B cell (primary cell): ENCODE results near the gene HNRNPA1L2. TPM values are rescaled to one million over a fixed set of nuclear protein-coding genes. Genes with fewer than 3 reads are reported as not detected.

Experiments
- ATAC-seq: fragments of 200-7000 bp; cut with Tn5 transposase; one replicate; pipeline ENCODE4 v1.10.0; 2021; ENCODE audit warnings: low read depth, mild to moderate bottlenecking, moderate number of reproducible peaks, moderate library complexity
- CTCF ChIA-PET: fragments of 350-600 bp; sonication (Branson Sonifier 250); formaldehyde crosslinking; loops from one replicate; lab custom pipeline; 2021; ENCODE audit warnings: antibody characterized with exemption, inconsistent platforms; lab: Charles Lee
- POLR2A ChIA-PET: fragments of 350-600 bp; sonication (Branson Sonifier 250); formaldehyde crosslinking; loops from one replicate; lab custom pipeline; 2021; ENCODE audit warnings: antibody characterized with exemption; lab: Charles Lee
- DNase-seq: peaks from one replicate; pipeline ENCODE4 v3.0.0; 2013
- H2AFZ ChIP-seq: 2 replicates; pipeline ENCODE4 v1.6.1; 2012; ENCODE audit warnings: mild to moderate bottlenecking, low read depth, low read length; ENCODE audit not compliant: insufficient read depth, poor library complexity, severe bottlenecking
- H3K27ac ChIP-seq, 2 donors: 1 replicate in 1 of 2; 2 replicates in 1 of 2; pipeline ENCODE4 v1.5.1; 2012 to 2013; ENCODE audit warnings: low read length in 2 of 2, mild to moderate bottlenecking in 2 of 2, moderate library complexity in 1 of 2
- H3K27me3 ChIP-seq, 4 experiments: fragments of 200-600 bp in 1 of 4; sonication (generic) in 1 of 4; replicated peaks in 1 of 4; 1 replicate in 2 of 4; 2 replicates in 2 of 4; pipeline versions ENCODE4 v1.6.1 to v1.7.0; 2013 to 2016; ENCODE audit warnings: low read length in 3 of 4, mild to moderate bottlenecking in 2 of 4, mixed read lengths in 1 of 4, moderate library complexity in 1 of 4; ENCODE audit not compliant: insufficient read depth in 4 of 4, control insufficient read depth in 3 of 4; ENCODE audit errors: control extremely low read depth in 1 of 4
- H3K36me3 ChIP-seq, 2 experiments: replicated peaks in 1 of 2; 1 replicate in 1 of 2; 2 replicates in 1 of 2; pipeline versions ENCODE4 v1.6.1 to v1.7.1; 2013; ENCODE audit warnings: low read length in 1 of 2; ENCODE audit not compliant: insufficient read depth in 2 of 2, control insufficient read depth in 1 of 2; ENCODE audit errors: control extremely low read depth in 1 of 2, extremely low read depth in 1 of 2
- H3K4me1 ChIP-seq, 2 donors: fragments of 200-600 bp in 1 of 2; sonication (generic) in 1 of 2; 1 replicate in 1 of 2; 2 replicates in 1 of 2; pipeline versions ENCODE4 v1.5.1 to v1.6.1; 2013 to 2017; ENCODE audit warnings: low read length in 2 of 2; ENCODE audit not compliant: control insufficient read depth in 2 of 2, insufficient read depth in 2 of 2
- H3K4me2 ChIP-seq: replicated peaks from 2 replicates; pipeline ENCODE3; 2012; ENCODE audit warnings: mild to moderate bottlenecking, low read depth, low read length; ENCODE audit not compliant: poor library complexity, severe bottlenecking
- H3K4me3 ChIP-seq, 5 experiments: fragments of 200-600 bp in 1 of 5; sonication (generic) in 1 of 5; 1 replicate in 3 of 5; 2 replicates in 2 of 5; pipeline versions ENCODE4 v1.5.1 to v1.7.0; 2011 to 2016; ENCODE audit warnings: low read length in 4 of 5, mild to moderate bottlenecking in 4 of 5, low read depth in 2 of 5, control low read depth in 1 of 5, moderate library complexity in 1 of 5; ENCODE audit not compliant: insufficient read depth in 1 of 5; ENCODE audit errors: control extremely low read depth in 1 of 5, extremely low read depth in 1 of 5
- H3K79me2 ChIP-seq: fragments of 200-600 bp; sonication (generic); one replicate; pipeline ENCODE4 v1.6.0; 2016; ENCODE audit warnings: low read length; ENCODE audit not compliant: control insufficient read depth, insufficient read depth
- H3K9ac ChIP-seq: fragments of 200-600 bp; sonication (generic); 2 replicates; pipeline ENCODE4 v1.6.1; 2017; ENCODE audit warnings: mild to moderate bottlenecking, low read length, moderate library complexity
- H3K9me3 ChIP-seq, 3 donors: one replicate each; pipeline versions ENCODE4 v1.6.1 to v1.7.1; 2013; ENCODE audit warnings: low read length in 2 of 3; ENCODE audit not compliant: control insufficient read depth in 2 of 3, insufficient read depth in 1 of 3; ENCODE audit errors: control extremely low read depth in 1 of 3
- H4K20me1 ChIP-seq: 2 replicates; pipeline ENCODE4 v1.6.0; 2012; ENCODE audit warnings: mild to moderate bottlenecking, low read length; ENCODE audit not compliant: insufficient read depth, control insufficient read depth, poor library complexity, severe bottlenecking
- H3K27ac Mint-ChIP-seq: one replicate; pipeline ENCODE4 v1.8.0; 2021; ENCODE audit warnings: mixed read lengths
- H3K27me3 Mint-ChIP-seq: one replicate; pipeline ENCODE4 v1.8.0; 2021; ENCODE audit warnings: mixed read lengths
- H3K4me1 Mint-ChIP-seq: one replicate; pipeline ENCODE4 v1.8.0; 2021; ENCODE audit warnings: mixed read lengths
- H3K4me3 Mint-ChIP-seq: one replicate; pipeline ENCODE4 v1.8.0; 2021; ENCODE audit warnings: mixed read lengths
- H3K9me3 Mint-ChIP-seq: one replicate; pipeline ENCODE4 v1.8.0; 2022; ENCODE audit warnings: mixed read lengths; ENCODE audit not compliant: insufficient read depth
- EZH2 ChIP-seq: IDR thresholded peaks from 2 replicates; pipeline ENCODE4 v1.6.1; 2012; ENCODE audit warnings: borderline replicate concordance, low read depth, mild to moderate bottlenecking, moderate library complexity, low read length; ENCODE audit not compliant: insufficient read depth, poor library complexity, severe bottlenecking
- WGBS: methylation state at CpG from one replicate; pipeline ENCODE4 v1.1.5; 2013; ENCODE audit warnings: missing lambda C conversion rate; ENCODE audit not compliant: insufficient coverage; 5-methylcytosine and 5-hydroxymethylcytosine counted together
- intact Hi-C: fragments of 100-400 bp; cut with micrococcal nuclease; formaldehyde crosslinking; loops from one replicate; pipeline ENCODE4 v1.10.0; 2022
- polyA plus RNA-seq: library from polyadenylated mRNA; depleted of rRNA; stranded (reverse); fragments of >200 nt; gene quantifications from 2 replicates; pipeline ENCODE4 v1.2.3, GENCODE V29; 2012
- total RNA-seq, 2 donors: library from RNA; stranded (reverse); fragments of 120-200 nt in 1 of 2; gene quantifications; 1 replicate in 1 of 2; 2 replicates in 1 of 2; pipeline versions ENCODE4 v1.2.3 to v1.2.4, GENCODE V29; 2013 to 2022
- TF ChIP-seq, protein P1 (sequence below): fragments of 200-600 bp; IDR thresholded peaks from one replicate; pipeline ENCODE4 v1.8.0; 2022; ENCODE audit warnings: antibody characterized with exemption, mild to moderate bottlenecking

The HNRNPA1L2 gene
- total and polyA plus RNA-seq, 2 donors (not counting 1 experiment from before 2014, with no cell fraction given): 10.7 to 17.6 TPM

DNA sequence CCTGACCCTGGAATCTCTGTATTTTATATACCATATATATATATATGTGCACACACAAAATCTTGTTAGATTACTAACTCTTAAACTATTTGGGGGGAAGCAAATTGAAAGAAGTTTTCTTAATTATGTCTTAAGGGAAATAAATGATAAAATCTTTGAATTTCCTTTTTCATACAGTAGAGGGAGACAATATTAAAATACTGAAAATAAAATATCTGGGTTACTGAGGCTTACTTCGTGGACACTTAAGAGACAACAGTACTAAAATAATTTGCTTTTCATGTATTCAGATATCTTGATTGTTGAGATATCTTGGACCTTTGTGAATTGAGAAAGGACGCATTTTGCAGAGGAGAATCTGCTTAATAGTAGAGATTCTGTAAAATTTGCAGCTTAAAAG is 27.4 kb downstream of the HNRNPA1L2 start:
- Histone ChIP-seq H3K79me2 (no peaks in the 10 kb centered on the region), H3K27ac (no peak overlapping the region), H2AFZ (no peak overlapping the region), H3K9me3 (no peaks in the 10 kb centered on the region), H3K36me3 (peaks cover 9 to 44% of the 10 kb centered on the region in 2 experiments), H3K4me1 (no peaks in the 10 kb centered on the region), H3K4me3 (no peak overlapping the region), H4K20me1 (no peaks in the 10 kb centered on the region), H3K4me2 (no peak overlapping the region), H3K27me3 (no peaks in the 10 kb centered on the region), H3K9ac (no peak overlapping the region)
- no peak overlapping the region for H3K4me3 Mint-ChIP-seq
- H3K9me3 Mint-ChIP-seq: no peaks in the 10 kb centered on the region
- TF ChIP-seq, protein P1, sequence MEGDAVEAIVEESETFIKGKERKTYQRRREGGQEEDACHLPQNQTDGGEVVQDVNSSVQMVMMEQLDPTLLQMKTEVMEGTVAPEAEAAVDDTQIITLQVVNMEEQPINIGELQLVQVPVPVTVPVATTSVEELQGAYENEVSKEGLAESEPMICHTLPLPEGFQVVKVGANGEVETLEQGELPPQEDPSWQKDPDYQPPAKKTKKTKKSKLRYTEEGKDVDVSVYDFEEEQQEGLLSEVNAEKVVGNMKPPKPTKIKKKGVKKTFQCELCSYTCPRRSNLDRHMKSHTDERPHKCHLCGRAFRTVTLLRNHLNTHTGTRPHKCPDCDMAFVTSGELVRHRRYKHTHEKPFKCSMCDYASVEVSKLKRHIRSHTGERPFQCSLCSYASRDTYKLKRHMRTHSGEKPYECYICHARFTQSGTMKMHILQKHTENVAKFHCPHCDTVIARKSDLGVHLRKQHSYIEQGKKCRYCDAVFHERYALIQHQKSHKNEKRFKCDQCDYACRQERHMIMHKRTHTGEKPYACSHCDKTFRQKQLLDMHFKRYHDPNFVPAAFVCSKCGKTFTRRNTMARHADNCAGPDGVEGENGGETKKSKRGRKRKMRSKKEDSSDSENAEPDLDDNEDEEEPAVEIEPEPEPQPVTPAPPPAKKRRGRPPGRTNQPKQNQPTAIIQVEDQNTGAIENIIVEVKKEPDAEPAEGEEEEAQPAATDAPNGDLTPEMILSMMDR: no peak
- TF ChIP-seq EZH2: no peak
- ATAC-seq (no peak), DNase-seq (no peak)
- H3K27me3 Mint-ChIP-seq: no peaks in the 10 kb centered on the region
- intact Hi-C loops: no loop called here
- H3K4me1 Mint-ChIP-seq: no peaks in the 10 kb centered on the region
- WGBS: no CpG with 5 or more reads among the region's 2 CpGs
- ChIA-PET POLR2A (no interaction called here), CTCF (no interaction called here)
- no peak overlapping the region for H3K27ac Mint-ChIP-seq

DNA sequence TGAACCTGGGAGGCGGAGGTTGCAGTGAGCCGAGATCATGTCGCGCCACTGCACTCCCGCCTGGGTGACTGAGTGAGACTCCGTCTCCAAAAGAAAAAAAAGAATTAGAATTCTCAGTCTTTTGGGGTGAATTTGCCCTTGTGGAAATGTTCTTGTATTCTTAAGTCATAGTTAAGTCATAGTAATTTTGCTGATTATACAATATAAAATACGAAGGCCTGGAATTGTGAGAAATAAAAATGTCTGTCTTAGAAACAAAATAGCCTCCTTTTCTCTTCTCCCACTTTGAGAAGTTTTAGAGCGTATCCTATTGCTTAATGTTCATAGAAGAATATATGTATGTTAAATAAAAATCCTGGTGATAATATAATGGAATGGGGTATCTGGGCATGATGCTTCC is 28.5 kb downstream of the HNRNPA1L2 start:
- no peak overlapping the region for H3K4me3 ChIP-seq
- Mint-ChIP-seq H3K27ac (no peak overlapping the region), H3K27me3 (no peaks in the 10 kb centered on the region), H3K4me3 (no peak overlapping the region), H3K4me1 (no peaks in the 10 kb centered on the region), H3K9me3 (no peaks in the 10 kb centered on the region)
- H3K4me2 ChIP-seq: no peak overlapping the region
- no peak for TF ChIP-seq EZH2
- TF ChIP-seq, protein P1: no peak
- H2AFZ ChIP-seq: no peak overlapping the region
- DNase-seq (no peak), ATAC-seq (no peak)
- no peaks in the 10 kb centered on the region for H4K20me1 ChIP-seq
- no peaks in the 10 kb centered on the region for H3K9me3 ChIP-seq
- no peak overlapping the region for H3K27ac ChIP-seq
- no peaks in the 10 kb centered on the region for H3K27me3 ChIP-seq
- 100% methylated on average over 6 of the region's 8 CpGs for WGBS
- POLR2A ChIA-PET: no interaction called here
- no peaks in the 10 kb centered on the region for H3K79me2 ChIP-seq
- intact Hi-C loops: no loop called here
- H3K9ac ChIP-seq: no peak overlapping the region
- H3K36me3 ChIP-seq: peaks cover 6 to 38% of the 10 kb centered on the region in 2 experiments
- CTCF ChIA-PET: no interaction called here
- H3K4me1 ChIP-seq: no peaks in the 10 kb centered on the region
